DMS153 treated with DMSO at 0.1 percent for 48 hours (cell line): ENCODE results near the gene POLR1G.

ENCODE experiments used
- DNase-seq: peaks from one replicate; lab custom pipeline; 2025; ENCODE audit not compliant: unreplicated experiment; lab: John Stamatoyannopoulos, UW

Gene POLR1G

DNA sequence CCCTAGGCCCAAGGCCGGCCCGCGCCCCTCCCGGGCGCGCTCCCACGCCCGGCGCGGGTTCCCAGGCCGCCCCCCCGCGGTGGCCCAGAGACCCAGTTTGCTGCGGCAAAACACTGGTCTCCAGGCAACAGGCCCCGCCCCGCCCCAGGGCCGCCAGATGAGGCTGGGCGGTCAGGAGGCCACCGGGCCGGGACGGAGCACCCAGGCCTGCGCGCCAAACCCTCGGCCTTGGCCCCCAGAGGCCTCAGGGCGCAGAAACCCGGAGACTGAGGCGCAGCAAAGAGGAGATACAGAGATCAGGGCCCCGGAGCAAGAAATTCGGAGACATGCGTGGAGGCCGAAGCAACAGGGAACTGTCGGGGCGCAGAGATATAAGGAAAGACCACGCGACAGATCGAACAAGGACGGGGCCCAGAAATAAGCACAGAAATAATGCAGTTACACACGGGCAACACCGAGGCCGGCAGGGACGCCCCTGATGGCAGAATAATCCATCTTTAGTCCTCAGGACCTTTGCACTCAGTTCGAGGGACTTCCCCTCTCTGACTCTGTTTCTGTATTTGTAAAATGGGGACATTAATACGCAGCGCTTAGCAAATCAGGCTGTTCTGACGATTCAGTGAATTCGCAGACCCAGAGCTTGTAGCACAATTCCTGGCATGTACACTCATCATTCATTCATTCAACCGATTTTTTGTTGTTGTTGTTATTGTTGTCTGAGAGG, 38.0 kb downstream of the POLR1G start:
- peak; percentile 68 for DNase-seq

DNA sequence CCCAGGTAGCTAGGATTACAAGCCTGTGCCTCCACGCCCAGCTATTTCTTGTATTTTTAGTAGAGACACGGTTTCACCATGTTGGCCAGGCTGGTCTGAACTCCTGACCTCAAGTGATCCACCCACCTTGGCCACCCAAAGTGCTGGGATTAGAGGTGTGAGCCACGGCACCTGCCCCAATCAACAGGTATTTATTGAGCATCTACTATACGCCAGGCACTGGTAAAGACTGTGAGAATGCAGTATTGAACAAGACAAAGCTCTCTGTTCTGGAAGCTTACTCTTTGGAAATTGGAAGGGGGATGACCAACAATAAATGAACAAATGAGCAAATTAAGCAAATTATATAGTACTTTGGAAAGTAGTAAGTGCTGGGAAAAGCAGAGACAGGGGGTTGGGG, 38.7 kb downstream of the POLR1G start:
- DNase-seq: no peak

DNA sequence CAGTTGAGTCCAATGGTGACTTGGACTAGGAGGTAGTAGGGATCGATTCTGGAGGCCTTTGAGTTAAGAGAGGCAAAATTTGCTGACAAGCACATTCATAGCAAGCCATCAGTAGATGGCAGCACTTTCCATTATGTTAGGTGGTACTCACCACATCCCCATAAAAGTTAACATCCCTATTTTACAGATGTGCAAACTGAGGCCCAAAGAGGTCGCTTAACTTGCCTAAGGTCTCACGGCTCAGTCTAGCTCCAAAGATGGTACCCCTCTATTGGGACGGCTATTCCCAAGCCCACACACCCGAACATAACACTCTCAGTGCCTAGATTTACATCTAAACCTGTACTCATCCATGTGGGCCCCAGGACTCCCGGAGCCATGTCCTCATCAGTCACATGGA, 39.9 kb downstream of the POLR1G start:
- DNase-seq: no peak

DNA sequence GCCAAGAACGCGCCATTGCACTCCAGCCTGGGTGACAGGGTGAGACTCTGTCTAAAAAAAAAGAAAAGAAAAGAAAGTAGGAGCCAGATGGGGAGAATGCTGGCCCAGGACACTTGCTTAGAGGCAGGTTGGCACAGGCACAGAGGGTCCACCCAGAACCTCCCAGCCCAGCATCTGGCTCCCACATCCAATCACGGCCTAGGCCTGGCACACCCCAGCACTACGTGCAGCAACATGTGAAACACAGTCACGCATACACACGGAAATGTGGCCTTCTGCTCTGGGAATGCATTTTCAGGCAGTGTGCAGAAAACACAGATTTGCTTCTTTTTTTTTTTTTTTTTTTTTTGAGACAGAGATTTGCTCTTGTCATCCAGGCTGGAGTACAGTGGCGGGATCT, 40.5 kb downstream of the POLR1G start:
- DNase-seq: no peak

DNA sequence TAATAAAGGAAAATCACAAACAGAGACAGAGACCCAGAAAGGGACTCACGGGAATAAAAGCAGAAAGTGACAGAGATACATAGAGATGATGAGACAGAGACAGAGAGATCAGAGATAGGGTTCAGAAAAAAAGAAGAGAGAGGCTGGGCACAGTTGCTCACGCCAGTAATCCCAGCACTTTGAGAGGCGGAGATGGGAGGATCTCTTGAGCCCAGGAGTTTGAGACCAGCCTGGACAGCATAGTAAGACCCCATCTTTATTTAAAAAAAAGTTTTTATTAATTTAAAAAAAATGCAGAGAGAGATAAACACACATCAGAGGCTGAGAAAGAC, 41.9 kb downstream of the POLR1G start:
- no peak for DNase-seq

- no peak for DNase-seq
Measured at GRCh38 chr19:45448887-45449299, 42.4 kb downstream of the POLR1G start.

DNA sequence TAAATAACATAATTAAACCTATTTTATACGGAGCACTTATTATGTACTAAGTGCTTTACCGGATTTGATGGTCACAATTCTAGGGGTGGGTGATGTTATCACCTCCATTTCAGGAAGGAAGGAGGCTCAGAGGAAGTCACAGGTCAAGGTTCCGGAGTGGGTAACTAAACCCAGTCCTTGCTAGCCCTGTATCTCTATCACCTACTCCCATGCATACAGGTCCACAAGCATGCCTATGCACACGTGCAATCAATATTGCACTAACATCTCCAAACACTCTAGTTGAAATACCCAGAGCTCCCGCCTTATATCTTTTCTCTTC, 43.5 kb downstream of the POLR1G start:
- DNase-seq: no peak

GRCh38 chr19:45451131-45451849, 44.8 kb downstream of the POLR1G start:
- no peak for DNase-seq

GRCh38 chr19:45451850-45452387, 45.5 kb downstream of the POLR1G start:
- no peak for DNase-seq

DNA sequence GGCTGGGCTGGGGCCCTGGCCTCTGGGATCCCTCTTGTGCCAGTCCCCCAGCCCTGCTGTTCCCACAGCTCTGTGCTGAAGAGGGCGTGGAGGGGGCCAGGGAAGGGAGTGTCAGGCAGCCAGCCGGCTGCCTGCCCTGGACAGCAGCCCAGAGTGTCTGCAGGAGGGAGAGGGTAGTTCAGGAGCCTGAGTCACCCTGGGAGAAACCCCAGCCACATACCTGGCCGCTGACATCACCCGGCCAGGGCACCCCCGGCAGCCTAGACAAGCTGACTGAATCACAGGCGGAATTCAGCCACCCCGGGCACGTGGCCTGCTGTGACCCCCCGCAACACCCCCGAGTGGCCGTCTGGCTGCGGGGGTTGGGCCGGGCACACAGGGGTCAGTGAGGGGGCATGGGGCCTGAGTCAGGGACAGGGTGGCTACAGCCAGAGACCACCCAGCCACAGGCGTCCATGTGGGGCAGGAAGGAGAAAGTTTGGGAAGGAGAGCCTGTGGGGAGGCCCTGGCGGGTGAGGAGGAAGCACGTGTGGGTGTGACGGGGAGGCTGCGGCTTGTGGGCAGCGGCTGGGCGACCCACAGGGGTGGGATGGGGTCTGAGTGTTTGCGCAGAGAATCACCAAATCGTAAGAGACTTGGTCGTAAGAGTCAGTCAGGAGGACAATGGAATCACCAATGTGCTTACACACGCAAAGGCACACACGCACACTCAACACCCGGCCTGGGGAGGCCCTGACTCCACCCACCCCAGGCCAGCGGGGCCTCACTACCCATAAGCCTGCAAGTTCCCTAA, 49.5 kb downstream of the POLR1G start:
- DNase-seq: peak; percentile 76

GRCh38 chr19:45456500-45456815, 50.0 kb downstream of the POLR1G start:
- no peak for DNase-seq

GRCh38 chr19:45457776-45458175, 51.3 kb downstream of the POLR1G start:
- no peak for DNase-seq
